ENCODE measurements around the gene RO60. TPM values are rescaled to one million over a fixed set of nuclear protein-coding genes. Genes with fewer than 3 reads are reported as not detected.

Gene RO60
- total and polyA plus RNA-seq, 2 of the 13 experiments (the other 11 are each of a cell fraction or from before 2014, with no cell fraction given), result 20.3 to 53.7 TPM

- TF ChIP-seq ZNF687 (CRISPR knock-in tag; IDR thresholded peaks at IDR 0.05), result peak; percentile 92
- TF ChIP-seq SNAPC5 (CRISPR knock-in tag; IDR thresholded peaks at IDR 0.05; ENCODE audit: borderline replicate concordance), result no peak
- TF ChIP-seq, protein P1, sequence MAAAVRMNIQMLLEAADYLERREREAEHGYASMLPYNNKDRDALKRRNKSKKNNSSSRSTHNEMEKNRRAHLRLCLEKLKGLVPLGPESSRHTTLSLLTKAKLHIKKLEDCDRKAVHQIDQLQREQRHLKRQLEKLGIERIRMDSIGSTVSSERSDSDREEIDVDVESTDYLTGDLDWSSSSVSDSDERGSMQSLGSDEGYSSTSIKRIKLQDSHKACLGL (CRISPR knock-in tag; IDR thresholded peaks at IDR 0.05), result peak; percentile 56; the same call in 1 of the 2 replicates
- TF ChIP-seq HNRNPUL1 (IDR thresholded peaks at IDR 0.05; ENCODE audit: low read depth, low read length), result no peak
- no peak; the same call in 1 of the 2 replicates for TF ChIP-seq ZNF749 (CRISPR knock-in tag; IDR thresholded peaks at IDR 0.05; ENCODE audit: borderline replicate concordance)
- TF ChIP-seq THYN1 (CRISPR knock-in tag; IDR thresholded peaks at IDR 0.05; ENCODE audit: borderline replicate concordance, low read depth), result no peak
- TF ChIP-seq, protein P2, sequence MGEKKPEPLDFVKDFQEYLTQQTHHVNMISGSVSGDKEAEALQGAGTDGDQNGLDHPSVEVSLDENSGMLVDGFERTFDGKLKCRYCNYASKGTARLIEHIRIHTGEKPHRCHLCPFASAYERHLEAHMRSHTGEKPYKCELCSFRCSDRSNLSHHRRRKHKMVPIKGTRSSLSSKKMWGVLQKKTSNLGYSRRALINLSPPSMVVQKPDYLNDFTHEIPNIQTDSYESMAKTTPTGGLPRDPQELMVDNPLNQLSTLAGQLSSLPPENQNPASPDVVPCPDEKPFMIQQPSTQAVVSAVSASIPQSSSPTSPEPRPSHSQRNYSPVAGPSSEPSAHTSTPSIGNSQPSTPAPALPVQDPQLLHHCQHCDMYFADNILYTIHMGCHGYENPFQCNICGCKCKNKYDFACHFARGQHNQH (CRISPR knock-in tag; IDR thresholded peaks at IDR 0.05), result no peak
- TF ChIP-seq ZNF256 (CRISPR knock-in tag; conservative IDR thresholded peaks at IDR 0.05), result no peak
- no peak for TF ChIP-seq ZBTB7B (CRISPR knock-in tag; IDR thresholded peaks at IDR 0.05)
- TF ChIP-seq SCMH1 (CRISPR knock-in tag; IDR thresholded peaks at IDR 0.05; ENCODE audit: borderline replicate concordance), result no peak
- TF ChIP-seq SP4 (CRISPR knock-in tag; IDR thresholded peaks at IDR 0.05), result peak; percentile 89
- peak; percentile 66 for TF ChIP-seq MED1 (CRISPR knock-in tag; IDR thresholded peaks at IDR 0.05)
- no peak for TF ChIP-seq ZNF354B (CRISPR knock-in tag; IDR thresholded peaks at IDR 0.05)
- TF ChIP-seq, protein P3, sequence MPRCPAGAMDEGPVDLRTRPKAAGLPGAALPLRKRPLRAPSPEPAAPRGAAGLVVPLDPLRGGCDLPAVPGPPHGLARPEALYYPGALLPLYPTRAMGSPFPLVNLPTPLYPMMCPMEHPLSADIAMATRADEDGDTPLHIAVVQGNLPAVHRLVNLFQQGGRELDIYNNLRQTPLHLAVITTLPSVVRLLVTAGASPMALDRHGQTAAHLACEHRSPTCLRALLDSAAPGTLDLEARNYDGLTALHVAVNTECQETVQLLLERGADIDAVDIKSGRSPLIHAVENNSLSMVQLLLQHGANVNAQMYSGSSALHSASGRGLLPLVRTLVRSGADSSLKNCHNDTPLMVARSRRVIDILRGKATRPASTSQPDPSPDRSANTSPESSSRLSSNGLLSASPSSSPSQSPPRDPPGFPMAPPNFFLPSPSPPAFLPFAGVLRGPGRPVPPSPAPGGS (CRISPR knock-in tag; IDR thresholded peaks at IDR 0.05), result peak; percentile 62
- TF ChIP-seq ZNF543 (CRISPR knock-in tag; IDR thresholded peaks at IDR 0.05), result 0 out of 2 replicates have a peak, but pooled peaks have one; percentile 33
- TF ChIP-seq HOXD1 (CRISPR knock-in tag; IDR thresholded peaks at IDR 0.05), result no peak; the same call in 1 of the 2 replicates
- TF ChIP-seq E2F1 (CRISPR knock-in tag; IDR thresholded peaks at IDR 0.05), result no peak
- TF ChIP-seq ZNF672 (CRISPR knock-in tag; IDR thresholded peaks at IDR 0.05), result no peak
These were observed 45.8 kb downstream of the RO60 start, which contains the start of gene GLRX2 (continued) for GRCh38 chr1:193104907-193105820.

All from HepG2 (cell line).